Endodermal cell (in vitro differentiated cells): ENCODE results near the gene DHRS13. TPM values are rescaled to one million over a fixed set of nuclear protein-coding genes. Genes with fewer than 3 reads are reported as not detected.
"Not testable (repeated sequence)": the region's sequence is repeated elsewhere in the genome, so short reads cannot be mapped to it uniquely, and the experiment has no call there.

Experiments used
- DNase-seq: peaks from one replicate; pipeline ENCODE4 v3.0.0-alpha.2; 2017
- H3K27ac ChIP-seq: 2 replicates; pipeline ENCODE4 v1.5.1; 2013; ENCODE audit warnings: mild to moderate bottlenecking, low read depth, low read length, moderate library complexity
- H3K27me3 ChIP-seq: 2 replicates; pipeline ENCODE4 v1.6.1; 2013; ENCODE audit warnings: mild to moderate bottlenecking, low read length, moderate library complexity; ENCODE audit not compliant: insufficient read depth, control insufficient read depth, poor library complexity, severe bottlenecking
- H3K36me3 ChIP-seq: 2 replicates; pipeline ENCODE4 v1.7.0; 2013; ENCODE audit warnings: mild to moderate bottlenecking, low read length, moderate library complexity; ENCODE audit not compliant: control insufficient read depth, insufficient read depth
- H3K4me1 ChIP-seq: one replicate; pipeline ENCODE4 v1.7.0; 2013; ENCODE audit warnings: low read length; ENCODE audit not compliant: control insufficient read depth, insufficient read depth
- H3K4me3 ChIP-seq: 2 replicates; pipeline ENCODE4 v1.5.1; 2013; ENCODE audit warnings: mild to moderate bottlenecking, low read length, moderate library complexity
- H3K9ac ChIP-seq: 2 replicates; pipeline ENCODE4 v1.6.1; 2013; ENCODE audit warnings: mild to moderate bottlenecking, low read length, moderate library complexity; ENCODE audit not compliant: poor library complexity, severe bottlenecking; ENCODE audit errors: extremely low read depth
- H3K9me3 ChIP-seq: 2 replicates; pipeline ENCODE4 v1.6.1; 2013; ENCODE audit warnings: mild to moderate bottlenecking, low read length, moderate library complexity; ENCODE audit not compliant: control insufficient read depth
- H3K27ac Mint-ChIP-seq: 2 replicates; pipeline ENCODE4 v1.8.0; 2020; ENCODE audit warnings: mixed read lengths
- H3K27me3 Mint-ChIP-seq: 2 replicates; pipeline ENCODE4 v1.8.0; 2021; ENCODE audit warnings: mild to moderate bottlenecking, mixed read lengths; ENCODE audit not compliant: insufficient read depth
- H3K36me3 Mint-ChIP-seq: 2 replicates; pipeline ENCODE4 v1.8.0; 2020; ENCODE audit warnings: low read depth, mixed read lengths
- H3K4me1 Mint-ChIP-seq: 2 replicates; pipeline ENCODE4 v1.8.0; 2020; ENCODE audit warnings: mixed read lengths
- H3K4me3 Mint-ChIP-seq: 2 replicates; pipeline ENCODE4 v1.8.0; 2020; ENCODE audit warnings: mild to moderate bottlenecking, moderate library complexity, mixed read lengths
- H3K9me3 Mint-ChIP-seq: 2 replicates; pipeline ENCODE4 v1.8.0; 2020; ENCODE audit warnings: mild to moderate bottlenecking, mixed read lengths
- WGBS, 2 experiments: methylation state at CpG; one replicate each; pipeline versions ENCODE4 v1.1.5 to v1.1.7; 2013; ENCODE audit warnings: missing lambda C conversion rate in 2 of 2, mixed read lengths in 1 of 2; ENCODE audit not compliant: insufficient coverage in 1 of 2, insufficient read length in 1 of 2; 5-methylcytosine and 5-hydroxymethylcytosine counted together
- total RNA-seq, 2 donors: library from RNA; stranded (reverse); fragmentation: NEBNext Ultra II Directional in 1 of 2; extraction: Animal tissue kit (Norgen Biotek cat#: 25700) in 1 of 2; gene quantifications; 2 replicates in 1 of 2; 3 replicates in 1 of 2; pipeline ENCODE4 v1.2.1, GENCODE V29; 2021
- TF ChIP-seq, protein P1 (sequence below): fragments of 200-600 bp; sonication (generic); conservative IDR thresholded peaks from 2 replicates; pipeline ENCODE4 v1.5.0; 2021; ENCODE audit warnings: antibody characterized with exemption, mild to moderate bottlenecking

DHRS13 gene
- total RNA-seq, 2 donors from 2014 or later, result 19.1 to 24.8 TPM

DNA sequence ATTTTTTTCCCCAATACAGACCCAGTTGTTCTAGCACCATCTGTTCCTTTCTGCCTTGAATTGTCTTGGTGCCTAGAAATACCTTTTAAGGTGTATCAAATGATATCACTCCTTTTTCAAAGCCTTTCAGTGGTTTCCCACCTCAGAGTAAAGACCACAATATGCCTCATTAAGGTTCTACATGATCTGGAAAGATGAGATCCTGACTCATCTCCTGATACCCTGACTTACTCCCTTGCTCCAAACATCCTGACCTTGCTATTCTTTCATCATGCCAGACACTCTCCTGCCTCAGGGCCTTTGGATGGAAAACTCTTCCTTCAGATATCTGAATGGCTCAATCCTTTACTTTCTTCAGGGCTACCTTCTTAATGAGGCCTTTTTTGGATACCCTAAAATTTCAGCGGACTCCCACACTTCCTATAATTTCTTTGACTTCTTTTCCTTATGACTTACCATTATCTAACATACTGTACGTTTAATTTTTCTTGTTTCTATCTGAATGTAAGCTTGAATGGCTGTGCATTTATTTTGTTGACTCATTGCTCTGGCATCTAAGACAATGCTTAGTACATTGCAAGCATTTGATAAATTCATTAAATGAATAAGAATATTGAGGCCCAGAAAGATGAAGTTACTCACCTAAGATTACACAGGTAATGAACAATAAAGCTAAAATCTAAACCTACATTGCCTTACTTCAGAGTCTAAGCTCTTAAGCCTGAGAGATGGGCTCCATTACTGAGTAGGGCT lies 24.5 kb downstream of the DHRS13 start:
- Histone ChIP-seq H3K9ac (no peak overlapping the region), H3K4me3 (no peak overlapping the region), H3K4me1 (no peaks in the 10 kb centered on the region), H3K27me3 (no peaks in the 10 kb centered on the region), H3K9me3 (peaks cover 4% of the 10 kb centered on the region), H3K36me3 (peaks cover 51% of the 10 kb centered on the region), H3K27ac (no peak overlapping the region)
- no peak for DNase-seq
- Mint-ChIP-seq H3K36me3 (peaks cover 46% of the 10 kb centered on the region), H3K27me3 (no peaks in the 10 kb centered on the region), H3K4me3 (no peak overlapping the region), H3K27ac (no peak overlapping the region), H3K9me3 (peaks cover 8% of the 10 kb centered on the region), H3K4me1 (peaks cover 3% of the 10 kb centered on the region)
- WGBS, 2 experiments, result 82 to 100% methylated on average over 1 to 2 of the region's 2 CpGs
- TF ChIP-seq, protein P1, sequence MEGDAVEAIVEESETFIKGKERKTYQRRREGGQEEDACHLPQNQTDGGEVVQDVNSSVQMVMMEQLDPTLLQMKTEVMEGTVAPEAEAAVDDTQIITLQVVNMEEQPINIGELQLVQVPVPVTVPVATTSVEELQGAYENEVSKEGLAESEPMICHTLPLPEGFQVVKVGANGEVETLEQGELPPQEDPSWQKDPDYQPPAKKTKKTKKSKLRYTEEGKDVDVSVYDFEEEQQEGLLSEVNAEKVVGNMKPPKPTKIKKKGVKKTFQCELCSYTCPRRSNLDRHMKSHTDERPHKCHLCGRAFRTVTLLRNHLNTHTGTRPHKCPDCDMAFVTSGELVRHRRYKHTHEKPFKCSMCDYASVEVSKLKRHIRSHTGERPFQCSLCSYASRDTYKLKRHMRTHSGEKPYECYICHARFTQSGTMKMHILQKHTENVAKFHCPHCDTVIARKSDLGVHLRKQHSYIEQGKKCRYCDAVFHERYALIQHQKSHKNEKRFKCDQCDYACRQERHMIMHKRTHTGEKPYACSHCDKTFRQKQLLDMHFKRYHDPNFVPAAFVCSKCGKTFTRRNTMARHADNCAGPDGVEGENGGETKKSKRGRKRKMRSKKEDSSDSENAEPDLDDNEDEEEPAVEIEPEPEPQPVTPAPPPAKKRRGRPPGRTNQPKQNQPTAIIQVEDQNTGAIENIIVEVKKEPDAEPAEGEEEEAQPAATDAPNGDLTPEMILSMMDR, result no peak

- H3K4me3 Mint-ChIP-seq, H3K4me3 ChIP-seq, H3K27me3 ChIP-seq, DNase-seq, H3K9ac ChIP-seq, H3K4me1 ChIP-seq, H3K27ac ChIP-seq, H3K27me3 Mint-ChIP-seq, H3K9me3 Mint-ChIP-seq, H3K9me3 ChIP-seq, H3K27ac Mint-ChIP-seq: not testable (repeated sequence)
- peaks cover 42% of the 10 kb centered on the region for H3K36me3 ChIP-seq
- WGBS, 2 experiments, result 90 to 96% methylated on average over 6 of the region's 6 CpGs
- peaks cover 35% of the 10 kb centered on the region for H3K36me3 Mint-ChIP-seq
- peaks cover 11% of the 10 kb centered on the region for H3K4me1 Mint-ChIP-seq
Measured at GRCh38 chr17:28877150-28877711, 25.6 kb downstream of the DHRS13 start.

DNA sequence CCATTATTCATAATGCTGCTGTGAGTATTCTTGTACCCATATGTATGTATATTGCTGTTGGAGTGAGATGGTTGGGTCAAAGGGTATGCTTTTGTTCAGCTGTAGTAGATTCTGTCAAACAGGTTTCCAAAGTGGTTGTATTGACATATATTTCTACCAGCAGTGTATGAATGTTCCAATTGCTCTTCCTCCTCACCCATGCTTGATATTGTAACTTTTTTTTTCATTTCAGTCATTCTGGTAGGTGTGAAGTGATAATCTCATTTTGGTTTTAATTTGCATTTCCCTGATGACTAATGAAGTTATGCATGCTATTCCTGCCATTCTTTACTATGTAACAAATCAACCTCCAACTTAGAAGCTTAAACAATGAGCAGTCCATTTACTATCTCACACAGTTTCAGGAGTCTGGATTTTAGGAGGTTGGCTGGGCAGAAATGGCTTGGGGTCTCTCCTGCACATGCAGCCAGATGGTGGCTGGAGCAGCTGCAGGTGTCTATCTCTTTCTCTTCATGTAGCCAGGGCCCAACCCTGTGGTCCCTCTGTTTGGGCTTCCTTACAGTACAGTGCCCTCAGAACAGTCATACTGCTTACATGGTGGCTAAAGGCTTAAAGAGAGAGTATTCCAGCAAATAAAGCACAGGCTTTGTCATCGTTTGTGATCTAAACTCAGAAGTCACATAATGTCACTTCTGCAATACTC lies 26.9 kb downstream of the DHRS13 start:
- peaks cover 8% of the 10 kb centered on the region for H3K9me3 Mint-ChIP-seq
- Histone ChIP-seq H3K36me3 (peaks cover 31% of the 10 kb centered on the region), H3K9me3 (peaks cover 4% of the 10 kb centered on the region), H3K9ac (no peak overlapping the region), H3K4me3 (no peak overlapping the region), H3K27me3 (no peaks in the 10 kb centered on the region), H3K4me1 (peaks cover 3% of the 10 kb centered on the region), H3K27ac (no peak overlapping the region)
- WGBS, 2 experiments, result 72 to 100% methylated on average over 1 of the region's 1 CpG
- no peaks in the 10 kb centered on the region for H3K27me3 Mint-ChIP-seq
- H3K36me3 Mint-ChIP-seq, result peaks cover 27% of the 10 kb centered on the region
- peaks cover 17% of the 10 kb centered on the region for H3K4me1 Mint-ChIP-seq
- DNase-seq, result no peak
- H3K27ac Mint-ChIP-seq, result no peak overlapping the region
- H3K4me3 Mint-ChIP-seq, result no peak overlapping the region
- TF ChIP-seq, protein P1, result no peak
